ENCODE data around the gene ADAM19. TPM values are rescaled to one million over a fixed set of nuclear protein-coding genes. Genes with fewer than 3 reads are reported as not detected.

The ADAM19 gene
- total RNA-seq, 3 donors from 2014 or later, result 1.9 to 3.6 (median 3.5) TPM

DNA sequence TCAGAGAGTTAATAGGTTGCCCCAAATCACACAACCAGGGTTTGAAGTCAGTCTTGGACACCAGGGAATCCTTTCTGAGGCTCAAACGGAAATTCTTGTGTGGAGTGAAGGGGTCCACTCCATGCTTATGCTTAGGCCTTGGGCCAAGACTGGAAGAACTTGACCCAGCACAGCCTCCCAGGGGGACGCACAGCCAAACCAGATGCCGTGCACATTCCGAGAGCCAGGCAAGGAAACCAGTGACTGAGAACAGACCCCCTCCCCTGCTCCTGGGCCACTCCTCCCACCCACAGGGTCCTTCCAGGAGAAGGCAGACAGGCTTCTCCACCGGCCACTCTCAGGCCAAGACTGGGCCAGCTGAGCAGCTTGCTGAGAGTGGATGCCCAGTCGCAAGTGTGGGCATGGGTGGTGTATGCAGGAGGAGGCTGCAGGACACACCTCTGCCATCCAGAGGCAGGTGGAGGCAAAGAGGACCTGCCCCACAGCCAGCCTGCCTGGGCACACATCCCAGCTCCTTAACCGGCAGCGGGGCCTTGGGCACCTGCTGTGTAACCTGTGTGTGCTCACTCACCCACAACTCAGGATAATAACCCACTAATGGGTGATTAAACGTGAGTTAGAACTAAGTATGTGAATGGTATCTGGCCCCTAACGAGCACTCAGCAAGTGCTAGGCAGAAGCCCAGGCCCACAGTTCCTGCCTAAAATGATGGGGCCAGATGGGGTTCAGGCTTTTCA, 77.5 kb downstream of the ADAM19 start:
- Histone ChIP-seq H3K4me3 (no peak overlapping the region), H3K9me3 (no peaks in the 10 kb centered on the region), H3K36me3 (no peaks in the 10 kb centered on the region), H3K27me3 (no peaks in the 10 kb centered on the region), H3K27ac (no peak overlapping the region), H3K4me1 (no peaks in the 10 kb centered on the region)
- intact Hi-C loops (cut with DNase I; ENCODE audit: low total_unique reads), result no loop called here
- no peak for DNase-seq (ENCODE audit: low spot score in 2 of 2)
- TF ChIP-seq, protein P1, sequence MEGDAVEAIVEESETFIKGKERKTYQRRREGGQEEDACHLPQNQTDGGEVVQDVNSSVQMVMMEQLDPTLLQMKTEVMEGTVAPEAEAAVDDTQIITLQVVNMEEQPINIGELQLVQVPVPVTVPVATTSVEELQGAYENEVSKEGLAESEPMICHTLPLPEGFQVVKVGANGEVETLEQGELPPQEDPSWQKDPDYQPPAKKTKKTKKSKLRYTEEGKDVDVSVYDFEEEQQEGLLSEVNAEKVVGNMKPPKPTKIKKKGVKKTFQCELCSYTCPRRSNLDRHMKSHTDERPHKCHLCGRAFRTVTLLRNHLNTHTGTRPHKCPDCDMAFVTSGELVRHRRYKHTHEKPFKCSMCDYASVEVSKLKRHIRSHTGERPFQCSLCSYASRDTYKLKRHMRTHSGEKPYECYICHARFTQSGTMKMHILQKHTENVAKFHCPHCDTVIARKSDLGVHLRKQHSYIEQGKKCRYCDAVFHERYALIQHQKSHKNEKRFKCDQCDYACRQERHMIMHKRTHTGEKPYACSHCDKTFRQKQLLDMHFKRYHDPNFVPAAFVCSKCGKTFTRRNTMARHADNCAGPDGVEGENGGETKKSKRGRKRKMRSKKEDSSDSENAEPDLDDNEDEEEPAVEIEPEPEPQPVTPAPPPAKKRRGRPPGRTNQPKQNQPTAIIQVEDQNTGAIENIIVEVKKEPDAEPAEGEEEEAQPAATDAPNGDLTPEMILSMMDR (IDR thresholded peaks at IDR 0.05), result no peak
- TF ChIP-seq POLR2A (IDR thresholded peaks at IDR 0.05) (no peak), POLR2AphosphoS5 (IDR thresholded peaks at IDR 0.05) (no peak)

DNA sequence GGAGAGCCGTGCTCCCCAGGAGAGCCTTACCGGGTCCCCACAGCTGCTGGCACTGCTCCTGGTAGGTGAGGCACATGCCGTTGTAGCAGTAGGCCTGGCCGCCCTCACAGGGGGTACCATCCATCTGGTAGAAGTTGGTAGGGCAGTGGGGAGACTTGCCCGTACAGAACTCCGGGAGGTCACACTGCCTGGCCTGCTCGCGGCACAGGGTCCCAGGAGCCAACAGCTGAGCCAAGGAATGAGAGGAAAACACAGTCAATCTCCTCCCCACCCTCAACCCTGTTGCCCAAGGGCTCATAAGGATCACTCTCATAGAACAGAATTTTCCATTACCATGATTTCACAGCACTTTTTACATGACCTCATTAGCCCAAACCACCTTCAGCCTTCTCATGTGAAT, 78.7 kb downstream of the ADAM19 start:
- H3K27ac ChIP-seq, result no peak overlapping the region
- DNase-seq (ENCODE audit: low spot score in 2 of 2), result no peak
- no peak overlapping the region for H3K4me3 ChIP-seq
- H3K36me3 ChIP-seq, result no peaks in the 10 kb centered on the region
- no peak for TF ChIP-seq POLR2A (IDR thresholded peaks at IDR 0.05)
- TF ChIP-seq, protein P1 (IDR thresholded peaks at IDR 0.05), result no peak
- no peak for TF ChIP-seq POLR2AphosphoS5 (IDR thresholded peaks at IDR 0.05)
- H3K27me3 ChIP-seq, result no peaks in the 10 kb centered on the region
- intact Hi-C loops (cut with DNase I; ENCODE audit: low total_unique reads), result no loop called here
- no peaks in the 10 kb centered on the region for H3K9me3 ChIP-seq
- no peaks in the 10 kb centered on the region for H3K4me1 ChIP-seq

DNA sequence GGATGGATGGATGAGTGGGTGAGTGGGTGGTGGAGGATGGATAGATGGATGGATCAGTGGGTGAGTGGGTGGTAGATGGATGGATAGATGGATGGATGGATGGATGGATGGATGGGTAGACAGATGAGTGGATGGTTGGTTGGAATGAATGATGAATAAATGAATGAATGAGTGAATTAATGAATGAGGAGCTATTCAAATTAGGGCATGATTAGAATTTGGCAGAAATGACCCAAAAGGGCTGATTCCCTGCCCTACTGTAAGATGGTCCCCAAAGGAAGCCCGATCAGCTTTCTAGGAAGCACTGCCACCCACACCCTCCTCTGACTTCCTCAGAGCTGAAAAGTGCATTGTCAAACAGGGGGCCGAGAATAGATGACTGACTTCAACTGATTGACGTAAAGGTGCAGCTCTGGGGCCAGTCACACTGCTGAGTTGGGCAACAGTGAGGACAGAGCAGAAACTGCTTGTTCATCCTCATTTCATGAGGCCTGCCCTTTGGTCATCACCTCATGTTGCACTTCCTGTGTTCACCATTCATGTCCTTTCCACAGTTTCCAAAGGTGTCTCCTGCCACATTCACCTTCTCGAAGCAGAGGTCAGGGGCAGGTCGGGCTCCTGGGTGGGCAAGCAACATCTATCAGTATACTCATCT, 81.3 kb downstream of the ADAM19 start:
- intact Hi-C loops (cut with DNase I; ENCODE audit: low total_unique reads), result no loop called here
- Histone ChIP-seq H3K27ac (no peak overlapping the region), H3K27me3 (no peaks in the 10 kb centered on the region), H3K9me3 (no peaks in the 10 kb centered on the region), H3K36me3 (no peaks in the 10 kb centered on the region), H3K4me3 (no peak overlapping the region), H3K4me1 (no peaks in the 10 kb centered on the region)
- no peak for TF ChIP-seq POLR2A (IDR thresholded peaks at IDR 0.05)
- TF ChIP-seq, protein P1 (IDR thresholded peaks at IDR 0.05), result no peak
- no peak for TF ChIP-seq POLR2AphosphoS5 (IDR thresholded peaks at IDR 0.05)
- no peak for DNase-seq (ENCODE audit: low spot score in 2 of 2)

DNA sequence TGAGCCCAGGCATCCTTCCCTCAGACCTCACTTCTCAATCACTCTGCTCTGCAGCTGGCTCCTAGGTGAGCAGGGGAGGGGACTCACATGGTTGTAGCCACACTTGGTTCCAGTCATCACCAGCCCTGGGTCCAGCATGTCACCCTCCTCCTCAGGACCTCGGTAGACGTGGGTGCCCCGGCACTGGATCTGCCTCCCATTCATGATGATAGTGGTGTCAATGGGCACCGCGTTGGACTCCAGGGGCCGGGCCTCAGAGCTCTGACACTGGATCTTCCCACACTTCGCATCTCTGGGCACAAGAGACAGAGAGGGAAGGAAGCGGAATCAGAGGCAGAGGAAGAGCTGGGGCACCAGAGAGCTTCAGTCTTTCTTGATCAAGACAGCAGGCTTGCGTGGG, 82.7 kb downstream of the ADAM19 start:
- intact Hi-C loops (cut with DNase I; ENCODE audit: low total_unique reads), result no loop called here
- no peak for DNase-seq (ENCODE audit: low spot score in 2 of 2)

More for the DNA sequence above, 82.7 kb downstream of the ADAM19 start:
- no peaks in the 10 kb centered on the region for H3K36me3 ChIP-seq
- no peak overlapping the region for H3K4me3 ChIP-seq
- TF ChIP-seq, protein P1 (IDR thresholded peaks at IDR 0.05), result no peak
- TF ChIP-seq POLR2AphosphoS5 (IDR thresholded peaks at IDR 0.05) (no peak), POLR2A (IDR thresholded peaks at IDR 0.05) (no peak)
- no peaks in the 10 kb centered on the region for H3K27me3 ChIP-seq
- H3K4me1 ChIP-seq, result no peaks in the 10 kb centered on the region
- H3K9me3 ChIP-seq, result no peaks in the 10 kb centered on the region
- no peak overlapping the region for H3K27ac ChIP-seq

Data from breast epithelium (tissue), 4 donors.